GM18858 (cell line): Measurements from ENCODE around the gene GALK2.
A peak's percentile ranks its signal among the peaks of the same experiment; 100 is the strongest.
"Not testable (repeated sequence)": the region's sequence is repeated elsewhere in the genome, so short reads cannot be mapped to it uniquely, and the experiment has no call there.

Experiments used
- ATAC-seq: cut with Tn5 transposase; IDR thresholded peaks from one replicate; pipeline ENCODE4 v1.9.1; 2021; ENCODE audit not compliant: unreplicated experiment

Gene GALK2

GRCh38 chr15:49215768-49216739 lies 46.0 kb downstream of the GALK2 start:
- peak; percentile 100 for ATAC-seq

GRCh38 chr15:49223536-49224274 lies 53.7 kb downstream of the GALK2 start:
- ATAC-seq: no peak

- no peak for ATAC-seq
Observed at GRCh38 chr15:49225572-49226281, 55.7 kb downstream of the GALK2 start.

GRCh38 chr15:49227602-49228001 lies 57.6 kb downstream of the GALK2 start:
- no peak for ATAC-seq

GRCh38 chr15:49229922-49230321 lies 59.9 kb downstream of the GALK2 start:
- no peak for ATAC-seq

- no peak for ATAC-seq
Observed at GRCh38 chr15:49232236-49232806, 62.3 kb downstream of the GALK2 start.

GRCh38 chr15:49235446-49236124 lies 65.5 kb downstream of the GALK2 start:
- peak; percentile 90 for ATAC-seq

- ATAC-seq: no peak
Observed at GRCh38 chr15:49236869-49237268, 66.8 kb downstream of the GALK2 start.

GRCh38 chr15:49238342-49238741 lies 68.3 kb downstream of the GALK2 start:
- ATAC-seq: no peak

GRCh38 chr15:49239105-49239504 lies 69.1 kb downstream of the GALK2 start:
- ATAC-seq: no peak

- no peak for ATAC-seq
Observed at GRCh38 chr15:49242820-49243219, 72.8 kb downstream of the GALK2 start.

GRCh38 chr15:49247556-49248110 lies 77.6 kb downstream of the GALK2 start:
- no peak for ATAC-seq

- no peak for ATAC-seq
Observed at GRCh38 chr15:49248291-49248690, 78.2 kb downstream of the GALK2 start.

GRCh38 chr15:49255966-49256759 lies 86.1 kb downstream of the GALK2 start:
- ATAC-seq: no peak

- ATAC-seq: not testable (repeated sequence)
Observed at GRCh38 chr15:49265117-49265516, 95.1 kb downstream of the GALK2 start.

GRCh38 chr15:49265911-49266310 lies 95.9 kb downstream of the GALK2 start:
- ATAC-seq: no peak

GRCh38 chr15:49270541-49271421 lies 100.7 kb downstream of the GALK2 start:
- no peak for ATAC-seq

GRCh38 chr15:49273734-49274318 lies 103.8 kb downstream of the GALK2 start:
- no peak for ATAC-seq
